Body of pancreas (tissue), 4 donors: ENCODE measurements around the gene SCGB1C2. TPM values are rescaled to one million over a fixed set of nuclear protein-coding genes. Genes with fewer than 3 reads are reported as not detected.
"Not testable (repeated sequence)": the region's sequence is repeated elsewhere in the genome, so short reads cannot be mapped to it uniquely, and the experiment has no call there.

ENCODE experiments used
- ATAC-seq: fragments of 150-250 bp; one replicate; pipeline ENCODE4 v1.9.1; 2016
- DNase-seq, 4 donors: peaks; one replicate each; pipeline ENCODE4 v3.0.0-alpha.2; 2019
- H3K27ac ChIP-seq, 4 donors: fragments of 200-600 bp; sonication (generic); 1 replicate in 3 of 4; 2 replicates in 1 of 4; pipeline versions ENCODE4 v1.5.1 to v1.6.1; 2016 to 2019; ENCODE audit warnings: mild to moderate bottlenecking in 1 of 4, mixed read lengths in 1 of 4, moderate library complexity in 1 of 4
- H3K27me3 ChIP-seq, 2 donors: fragments of 200-600 bp; sonication (generic); one replicate each; pipeline ENCODE4 v1.6.0; 2016; ENCODE audit warnings: mild to moderate bottlenecking in 1 of 2
- H3K36me3 ChIP-seq, 2 donors: fragments of 200-600 bp; sonication (generic); replicated peaks in 1 of 2; 2 replicates each; pipeline ENCODE4 v1.5.1; 2016; ENCODE audit warnings: low read depth in 2 of 2; ENCODE audit not compliant: insufficient read depth in 1 of 2
- H3K4me1 ChIP-seq: fragments of 200-600 bp; sonication (generic); one replicate; pipeline ENCODE4 v1.6.0; 2016
- H3K4me3 ChIP-seq, 2 donors: fragments of 200-600 bp; sonication (generic); 1 replicate in 1 of 2; 2 replicates in 1 of 2; pipeline ENCODE4 v1.5.1; 2016 to 2019
- H3K9me3 ChIP-seq, 3 donors: fragments of 200-600 bp; sonication (generic); 1 replicate in 2 of 3; 2 replicates in 1 of 3; pipeline ENCODE4 v1.5.1; 2016
- CTCF ChIP-seq, 7 experiments: fragments of 450-650 bp in 4 of 7; fragments of 200-600 bp in 3 of 7; sonication (generic) in 3 of 7; IDR thresholded peaks; one replicate each; pipeline ENCODE4 v1.5.1; 2016 to 2019; ENCODE audit warnings: antibody characterized with exemption in 7 of 7
- POLR2A ChIP-seq, 3 donors: fragments of 450-650 bp; IDR thresholded peaks; one replicate each; pipeline ENCODE4 v1.6.1; 2016; ENCODE audit warnings: antibody characterized with exemption in 3 of 3, mild to moderate bottlenecking in 2 of 3
- WGBS, 2 donors: methylation state at CpG; one replicate each; pipeline ENCODE4 v1.1.5; 2017; 5-methylcytosine and 5-hydroxymethylcytosine counted together
- intact Hi-C: fragments of 100-400 bp; cut with DNase I; formaldehyde crosslinking; loops from one replicate; pipeline ENCODE4 v1.15.1; 2023
- total RNA-seq, 2 donors: library from RNA; depleted of rRNA; stranded (reverse); fragments of >200 nt; gene quantifications; one replicate each; pipeline ENCODE4 v1.1.0, GENCODE V29; 2016

Gene SCGB1C2
- total RNA-seq, 2 donors from 2014 or later: not detected

- H3K27me3 ChIP-seq: no peaks in the 10 kb centered on the region
- no peak for DNase-seq
- H3K4me1 ChIP-seq: no peaks in the 10 kb centered on the region
- intact Hi-C loops: no loop called here
- ATAC-seq: peak; percentile 60
- no peak overlapping the region for H3K4me3 ChIP-seq
- WGBS, 2 donors: 72 to 81% methylated on average over 8 to 11 of the region's 11 CpGs
- no peak overlapping the region for H3K27ac ChIP-seq
- no peaks in the 10 kb centered on the region for H3K9me3 ChIP-seq
- H3K36me3 ChIP-seq: peaks cover 0 to 2% of the 10 kb centered on the region in 2 donors
- TF ChIP-seq POLR2A (IDR thresholded peaks at IDR 0.05) (no peak), CTCF (IDR thresholded peaks at IDR 0.05) (peak in 1 of 7 experiments; percentile 6)
Measured at GRCh38 chr17:163514-164098, 26.2 kb downstream of the SCGB1C2 start.

GRCh38 chr17:164303-165235 is 27.2 kb downstream of the SCGB1C2 start:
- H3K4me3 ChIP-seq: no peak overlapping the region
- TF ChIP-seq CTCF (IDR thresholded peaks at IDR 0.05): peak in 5 of 7 experiments; percentile 23 to 61 (median 54)
- no peak for TF ChIP-seq POLR2A (IDR thresholded peaks at IDR 0.05)
- H3K9me3 ChIP-seq: no peaks in the 10 kb centered on the region
- H3K27me3 ChIP-seq: no peaks in the 10 kb centered on the region
- intact Hi-C loops: no loop called here
- DNase-seq: peak in 3 of 4 donors; percentile 46 to 68 (median 52)
- H3K36me3 ChIP-seq: peaks cover 0 to 2% of the 10 kb centered on the region in 2 donors
- peak; percentile 52 for ATAC-seq
- no peak overlapping the region for H3K27ac ChIP-seq
- 76 to 77% methylated on average over 11 to 15 of the region's 16 CpGs for WGBS, 2 donors
- no peaks in the 10 kb centered on the region for H3K4me1 ChIP-seq

GRCh38 chr17:165939-166338 is 28.6 kb downstream of the SCGB1C2 start:
- Histone ChIP-seq H3K9me3 (no peaks in the 10 kb centered on the region), H3K36me3 (peaks cover 0 to 2% of the 10 kb centered on the region in 2 donors), H3K27me3 (no peaks in the 10 kb centered on the region), H3K27ac (no peak overlapping the region), H3K4me1 (no peaks in the 10 kb centered on the region), H3K4me3 (no peak overlapping the region)
- ATAC-seq: no peak
- DNase-seq: no peak
- 90 to 96% methylated on average over 5 to 14 of the region's 14 CpGs for WGBS, 2 donors
- TF ChIP-seq CTCF (IDR thresholded peaks at IDR 0.05): no peak
- no peak for TF ChIP-seq POLR2A (IDR thresholded peaks at IDR 0.05)
- intact Hi-C loops: no loop called here

GRCh38 chr17:168614-169013 is 31.2 kb downstream of the SCGB1C2 start:
- DNase-seq, H3K4me3 ChIP-seq, H3K4me1 ChIP-seq, H3K27me3 ChIP-seq, ATAC-seq, H3K36me3 ChIP-seq, H3K9me3 ChIP-seq, H3K27ac ChIP-seq, intact Hi-C loops: not testable (repeated sequence)
- WGBS, 2 donors: 77 to 82% methylated on average over 7 to 9 of the region's 11 CpGs

- Histone ChIP-seq H3K27me3 (no peaks in the 10 kb centered on the region), H3K9me3 (no peaks in the 10 kb centered on the region), H3K27ac (no peak overlapping the region), H3K4me3 (no peak overlapping the region), H3K4me1 (no peaks in the 10 kb centered on the region), H3K36me3 (no peaks in the 10 kb centered on the region)
- TF ChIP-seq POLR2A (IDR thresholded peaks at IDR 0.05): no peak
- no peak for TF ChIP-seq CTCF (IDR thresholded peaks at IDR 0.05)
- WGBS, 2 donors: 96 to 100% methylated on average over 5 to 6 of the region's 6 CpGs
- ATAC-seq: no peak
- DNase-seq: no peak
- intact Hi-C loops: no loop called here
Measured at GRCh38 chr17:170130-170670, 32.8 kb downstream of the SCGB1C2 start.
